IPS-NIHi11 (cell line): ENCODE data around the gene ENC1.

ENCODE experiments used
- DNase-seq: peaks from one replicate; pipeline ENCODE4 v3.0.0; 2012; ENCODE audit warnings: mixed read lengths, low spot score

ENC1 gene

DNA sequence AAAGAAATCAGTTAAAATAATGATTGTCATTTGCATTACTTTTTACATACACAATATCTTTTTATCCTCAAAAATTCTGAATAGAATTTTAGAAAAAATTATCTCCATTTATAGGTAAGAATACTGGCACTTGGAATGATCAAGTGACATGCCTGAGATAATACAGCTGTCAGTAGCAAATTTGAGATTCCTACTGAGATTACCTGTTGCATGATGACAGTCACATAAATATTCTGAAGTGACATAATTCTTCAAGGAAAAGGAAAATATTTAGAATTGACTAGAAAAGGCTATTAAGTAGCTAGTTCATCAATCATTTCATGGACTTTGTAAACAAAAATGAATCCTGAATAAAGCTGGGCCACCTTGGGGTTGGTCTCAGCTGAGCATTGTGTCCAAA, 15.2 kb upstream of the ENC1 start:
- DNase-seq = no peak

DNA sequence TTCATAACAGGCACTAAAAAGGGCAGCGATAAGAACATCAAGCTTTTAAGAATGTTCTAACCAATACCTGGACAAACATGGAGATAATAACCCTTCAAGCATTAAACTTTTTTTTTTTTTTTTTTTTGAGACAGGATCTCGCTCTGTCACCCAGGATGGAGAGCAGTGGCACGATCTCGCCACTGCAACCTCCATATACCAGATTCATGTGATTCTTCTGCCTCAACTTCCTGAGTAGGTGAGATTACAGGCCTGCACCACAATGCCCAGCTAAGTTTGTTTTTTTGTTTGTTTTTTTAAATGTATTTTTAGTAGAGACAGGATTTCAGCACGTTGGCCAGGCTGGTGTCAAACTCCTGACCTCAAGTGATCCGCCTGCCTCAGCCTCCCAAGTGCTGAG, 14.7 kb upstream of the ENC1 start:
- DNase-seq = no peak

GRCh38 chr5:74653991-74654390, 13.5 kb upstream of the ENC1 start:
- no peak for DNase-seq

- no peak for DNase-seq
These were observed 12.0 kb upstream of the ENC1 start for GRCh38 chr5:74652576-74652975.

DNA sequence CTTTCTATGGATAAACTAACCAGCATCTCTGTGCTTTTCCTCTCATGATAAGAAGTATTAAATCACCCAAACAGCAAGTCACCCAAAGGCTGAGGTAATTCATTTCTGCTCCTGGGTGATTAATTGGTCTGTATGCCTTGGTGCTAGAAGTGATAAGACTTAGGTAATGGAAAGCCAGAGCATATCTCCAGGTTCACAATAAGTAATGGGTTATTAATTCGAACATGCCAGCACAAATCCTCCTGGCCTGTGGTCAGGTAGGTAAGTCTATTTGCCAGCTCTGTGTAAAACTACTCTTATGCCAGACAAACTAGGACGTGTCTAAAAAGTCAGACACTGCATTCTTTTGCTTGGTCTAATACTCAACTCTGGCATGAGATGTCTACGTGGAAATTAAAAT, 11.2 kb upstream of the ENC1 start:
- DNase-seq = no peak

- DNase-seq = no peak
These were observed 9.0 kb upstream of the ENC1 start for GRCh38 chr5:74649421-74649973.

DNA sequence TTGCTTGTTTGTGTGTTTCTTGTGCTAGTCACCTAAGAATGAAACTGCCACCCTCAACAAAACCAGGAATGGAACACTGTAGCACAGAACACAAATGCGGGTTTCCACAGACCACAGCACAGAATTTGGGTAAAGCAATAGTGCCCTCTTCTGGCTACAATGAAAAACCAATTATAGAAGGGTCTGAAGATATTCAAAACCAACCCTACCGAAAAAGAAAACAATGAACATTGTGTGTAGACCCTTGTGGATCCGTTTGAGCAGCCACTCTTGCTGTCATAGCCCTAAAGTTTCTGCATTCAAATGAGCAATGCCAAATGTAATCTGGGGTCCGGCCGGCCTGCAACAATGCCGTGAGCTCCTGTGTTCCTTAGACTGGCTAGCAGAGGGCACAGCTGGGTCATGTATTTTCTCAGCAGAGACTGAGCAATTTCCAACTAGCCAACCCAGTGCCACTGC, 8.3 kb upstream of the ENC1 start:
- DNase-seq = peak; percentile 76

GRCh38 chr5:74647096-74647495, 6.6 kb upstream of the ENC1 start:
- no peak for DNase-seq

GRCh38 chr5:74643111-74643562, 2.6 kb upstream of the ENC1 start:
- DNase-seq = no peak

DNA sequence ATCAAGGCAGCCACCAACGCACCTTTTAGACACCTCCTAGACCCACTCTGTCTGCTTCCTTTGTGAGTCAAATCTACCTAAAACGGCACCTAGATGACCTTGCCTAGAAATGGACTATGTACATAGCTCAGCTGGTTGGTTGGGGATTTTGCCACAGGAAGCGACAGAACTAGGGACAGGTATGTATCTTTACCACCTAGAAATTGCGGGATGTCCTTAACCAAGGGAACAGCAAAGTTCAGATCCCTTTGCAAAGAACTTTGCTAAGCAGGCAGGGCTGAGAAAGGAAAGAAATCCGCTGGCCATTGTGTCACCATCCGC, 2.0 kb upstream of the ENC1 start:
- DNase-seq = no peak

DNA sequence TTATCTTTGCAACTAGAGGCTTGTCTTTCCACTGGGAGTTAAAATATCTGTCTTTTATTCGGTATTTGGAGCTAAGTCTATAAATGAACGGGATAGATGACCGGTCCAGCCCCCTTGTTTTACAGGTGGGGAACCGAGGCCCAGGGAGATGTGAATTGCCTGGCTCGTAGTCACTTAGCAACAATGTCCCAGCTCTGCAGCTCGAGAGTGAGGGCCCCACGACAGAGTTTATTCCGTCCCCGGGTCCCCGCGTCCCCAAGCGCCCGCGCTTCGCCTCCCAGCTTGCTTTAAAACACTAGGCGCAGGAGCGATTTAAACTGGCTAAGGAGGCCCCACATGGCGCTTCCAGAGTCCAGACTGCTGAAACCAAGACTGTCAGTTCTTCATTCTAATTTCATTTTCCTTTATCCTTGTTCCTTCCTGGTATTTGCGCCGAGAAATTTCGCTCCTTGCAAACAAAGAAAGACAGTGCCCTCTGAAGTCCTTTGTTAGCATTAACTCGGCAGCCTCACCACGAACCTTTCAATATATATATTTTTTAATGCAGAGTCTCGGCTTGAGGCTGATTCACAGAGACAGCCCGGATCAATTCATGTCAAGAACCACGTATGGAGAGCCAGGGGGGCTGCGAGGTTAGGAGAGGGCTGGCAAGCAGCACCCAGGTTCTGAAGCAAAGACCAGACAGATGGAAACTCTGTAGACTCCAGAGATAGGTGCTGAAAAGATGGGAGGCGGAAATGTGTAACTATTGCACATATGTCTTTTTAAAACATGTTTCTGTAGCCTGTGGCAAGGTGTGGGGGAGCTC, 1.4 kb upstream of the ENC1 start:
- no peak for DNase-seq

DNA sequence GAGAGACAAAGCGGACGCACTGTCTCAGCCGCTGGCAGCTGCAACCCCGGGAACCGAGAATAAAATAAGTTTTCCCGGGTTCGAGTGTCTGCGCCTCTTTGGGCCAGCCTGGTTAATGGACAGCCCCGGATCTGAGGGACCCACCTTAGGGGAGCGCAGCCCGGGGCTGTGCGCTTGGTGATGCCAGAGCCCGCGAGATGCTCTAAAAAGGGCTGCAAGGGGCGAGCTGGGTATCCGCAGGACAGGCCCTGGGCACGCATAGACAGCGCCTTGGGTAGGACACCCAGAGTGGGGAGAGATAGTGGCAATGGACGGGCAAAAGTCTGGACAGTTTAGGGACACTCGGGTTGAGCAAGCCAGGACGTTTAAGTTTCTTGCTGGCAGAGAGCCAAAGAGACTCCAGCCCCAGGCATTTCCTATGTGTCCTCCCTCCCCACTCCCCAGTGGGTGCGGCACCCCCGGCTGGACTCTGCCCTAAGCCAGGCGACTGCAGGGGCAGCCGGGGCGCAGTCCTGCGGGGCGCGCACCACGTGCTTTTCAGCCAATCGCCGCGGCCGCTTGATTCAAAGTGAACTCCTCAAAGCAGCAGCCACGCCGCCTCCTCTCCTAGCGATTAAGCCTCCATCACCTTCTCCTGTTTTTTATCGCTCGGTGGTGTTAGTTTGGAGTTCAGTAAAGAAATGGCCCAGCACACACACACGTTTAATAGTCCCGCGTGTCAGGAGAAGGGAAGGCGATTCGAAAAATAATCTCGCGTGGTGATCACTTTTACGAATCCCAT, 616 bp upstream of the ENC1 start:
- DNase-seq = peak; percentile 47

- DNase-seq = peak; percentile 50
These were observed 600 bp downstream of the ENC1 start for GRCh38 chr5:74639807-74640449.

DNA sequence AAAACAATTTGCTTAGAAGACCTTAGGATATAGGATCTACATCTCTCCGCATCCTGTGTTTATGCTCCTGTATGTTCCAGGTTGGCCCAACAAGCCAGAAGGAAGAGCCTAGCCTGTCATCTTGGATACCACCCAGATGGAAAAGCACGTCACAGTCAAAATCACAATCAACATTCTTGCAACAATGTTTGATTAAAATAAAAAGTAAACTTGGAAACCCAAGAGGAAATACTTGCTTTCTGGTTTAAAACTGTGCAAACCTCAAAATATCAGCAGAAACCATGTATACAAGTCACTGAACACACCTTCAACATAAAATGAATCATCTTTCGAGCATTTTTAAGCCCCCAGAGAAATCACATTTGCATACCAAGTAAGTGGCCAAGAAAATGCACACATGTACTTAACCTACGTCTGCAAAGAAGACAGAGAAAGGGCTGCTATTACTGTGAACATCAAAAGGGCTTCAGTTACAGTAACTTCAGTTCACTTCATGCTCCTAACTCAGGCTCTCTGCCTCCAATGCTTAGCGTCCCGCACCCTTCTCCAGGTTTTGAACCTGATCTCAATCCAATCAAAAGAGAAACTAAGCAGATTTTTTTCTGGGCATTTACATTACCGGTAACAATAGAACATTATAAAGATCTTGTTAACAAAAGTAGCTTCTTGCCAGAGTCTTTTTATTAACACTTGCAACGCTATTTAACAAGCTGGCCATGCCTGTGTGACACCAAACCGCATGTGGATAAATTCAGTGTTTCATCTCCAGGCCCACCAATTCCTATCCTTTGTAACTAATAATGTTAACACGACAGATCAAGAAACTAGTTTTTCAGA, 1.3 kb downstream of the ENC1 start:
- DNase-seq = no peak

GRCh38 chr5:74638544-74638969, 2.0 kb downstream of the ENC1 start:
- no peak for DNase-seq

GRCh38 chr5:74636552-74636951, 4.0 kb downstream of the ENC1 start:
- DNase-seq = no peak

- no peak for DNase-seq
These were observed 4.4 kb downstream of the ENC1 start for GRCh38 chr5:74636149-74636548.

DNA sequence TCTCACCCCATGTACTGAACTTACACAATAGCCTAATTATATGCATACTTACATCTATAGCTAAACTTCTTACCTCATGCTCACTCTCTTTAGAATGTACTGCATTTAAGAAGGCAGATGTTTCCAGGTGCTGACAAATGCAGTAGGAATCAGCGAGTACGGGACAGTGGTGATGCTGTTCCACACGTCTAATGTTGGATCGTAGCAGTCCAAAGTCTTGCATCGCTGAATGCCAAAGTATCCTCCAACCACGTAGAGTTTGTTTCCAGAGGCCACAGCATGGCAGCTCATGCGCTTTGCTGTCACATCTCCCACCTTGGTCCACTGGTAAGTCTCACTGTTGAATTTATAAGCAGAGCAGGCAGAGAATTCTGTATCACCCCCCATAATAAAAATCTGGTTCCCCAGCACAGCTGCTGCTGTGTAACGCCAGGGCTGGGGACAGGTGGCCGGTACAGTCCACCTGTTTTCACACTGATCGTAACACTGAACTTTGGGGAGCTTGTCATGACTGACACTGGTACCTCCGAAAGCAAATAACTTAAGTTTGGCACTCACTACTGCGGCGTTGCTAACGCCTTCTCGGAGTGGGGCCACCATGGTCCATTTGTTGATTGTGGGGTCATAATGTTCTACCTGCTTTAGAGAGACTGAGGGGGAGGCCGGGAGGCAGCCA, 5.8 kb downstream of the ENC1 start:
- DNase-seq = no peak

GRCh38 chr5:74633695-74634094, 6.8 kb downstream of the ENC1 start:
- DNase-seq = no peak

DNA sequence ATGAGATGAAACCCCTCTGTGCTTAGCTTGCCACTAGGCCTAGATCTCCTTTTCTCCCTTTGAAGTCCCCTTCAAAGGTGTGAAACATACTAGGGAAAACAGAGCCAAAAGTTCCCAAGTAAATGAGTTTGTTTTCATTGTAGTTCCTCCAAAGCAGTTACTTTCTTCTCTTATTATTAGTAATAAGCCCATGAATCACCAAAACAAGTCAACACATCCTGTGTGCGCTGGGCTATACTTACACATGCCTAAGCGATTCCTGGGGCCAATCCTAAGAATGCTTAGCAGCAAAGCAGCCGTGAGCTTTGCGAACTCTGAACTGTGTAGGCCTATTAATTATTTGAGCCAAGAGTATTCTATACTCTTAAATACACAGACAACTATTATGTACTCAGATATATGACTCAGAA, 7.6 kb downstream of the ENC1 start:
- no peak for DNase-seq
